Breast epithelium (tissue), 4 donors: ENCODE measurements around the gene MICAL3. TPM values are rescaled to one million over a fixed set of nuclear protein-coding genes. Genes with fewer than 3 reads are reported as not detected.
"Not testable (repeated sequence)": the region's sequence is repeated elsewhere in the genome, so short reads cannot be mapped to it uniquely, and the experiment has no call there.

Source experiments
- DNase-seq, 2 donors: peaks; one replicate each; pipeline ENCODE4 v3.0.0-alpha.2; 2019; ENCODE audit warnings: low spot score in 2 of 2
- H3K27ac ChIP-seq, 2 donors: fragments of 200-600 bp; sonication (generic) in 1 of 2; one replicate each; pipeline ENCODE4 v1.5.1; 2016 to 2019; ENCODE audit warnings: mild to moderate bottlenecking in 1 of 2
- H3K27me3 ChIP-seq, 2 donors: fragments of 200-600 bp; sonication (generic) in 1 of 2; one replicate each; pipeline versions ENCODE4 v1.5.1 to v1.6.0; 2017 to 2019; ENCODE audit warnings: control low read depth in 1 of 2, mild to moderate bottlenecking in 1 of 2
- H3K36me3 ChIP-seq: fragments of 200-600 bp; one replicate; pipeline ENCODE4 v1.5.1; 2019
- H3K4me1 ChIP-seq, 2 donors: fragments of 200-600 bp; sonication (generic); one replicate each; pipeline ENCODE4 v1.5.1; 2016 to 2019; ENCODE audit warnings: control low read depth in 1 of 2
- H3K4me3 ChIP-seq, 3 donors: fragments of 200-600 bp; sonication (generic); 1 replicate in 2 of 3; 2 replicates in 1 of 3; pipeline ENCODE4 v1.5.1; 2016 to 2019; ENCODE audit warnings: mild to moderate bottlenecking in 3 of 3, moderate library complexity in 2 of 3
- H3K9me3 ChIP-seq, 2 donors: fragments of 200-600 bp; sonication (generic) in 1 of 2; one replicate each; pipeline ENCODE4 v1.5.1; 2016 to 2019; ENCODE audit warnings: control low read depth in 1 of 2
- CTCF ChIP-seq, 3 donors: fragments of 450-650 bp; IDR thresholded peaks; one replicate each; pipeline ENCODE4 v1.5.1; 2016 to 2017; ENCODE audit warnings: antibody characterized with exemption in 3 of 3, mild to moderate bottlenecking in 3 of 3, moderate library complexity in 3 of 3
- POLR2A ChIP-seq: fragments of 450-650 bp; IDR thresholded peaks from one replicate; pipeline ENCODE4 v1.6.1; 2016; ENCODE audit warnings: antibody characterized with exemption, mild to moderate bottlenecking, moderate library complexity
- POLR2AphosphoS5 ChIP-seq, 3 donors: sonication (generic); formaldehyde crosslinking; IDR thresholded peaks; one replicate each; pipeline ENCODE4 v1.6.1; 2017; ENCODE audit warnings: antibody characterized with exemption in 3 of 3
- intact Hi-C: fragments of 100-400 bp; cut with DNase I; formaldehyde crosslinking; loops from one replicate; pipeline ENCODE4 v1.15.1; 2023; ENCODE audit warnings: low total_unique reads
- total RNA-seq, 3 donors: library from RNA; depleted of rRNA; stranded (reverse); fragments of >200 nt; gene quantifications; one replicate each; pipeline ENCODE4 v1.1.0, GENCODE V29; 2016

MICAL3 gene
- total RNA-seq, 3 donors from 2014 or later = 19.5 to 42.3 (median 34.8) TPM

DNA sequence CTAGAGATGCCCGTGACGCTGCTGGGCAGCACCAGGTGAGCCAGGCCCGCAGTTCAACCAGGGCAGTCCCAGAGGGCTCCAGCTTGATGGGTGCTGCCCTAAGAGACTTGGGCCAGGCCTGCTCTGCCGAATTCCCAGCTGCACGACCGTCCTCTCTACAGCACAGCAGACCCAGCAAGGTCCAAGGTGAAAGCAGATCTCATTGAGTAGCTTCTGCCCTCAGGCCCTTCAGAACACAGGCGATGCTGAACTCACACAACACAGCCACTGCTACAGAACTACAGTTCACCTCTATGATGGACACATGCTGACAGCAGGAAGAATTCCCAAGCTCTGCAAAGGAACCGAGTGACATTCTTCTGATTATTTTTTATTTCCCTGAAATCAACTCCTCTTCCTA lies 81.6 kb downstream of the MICAL3 start:
- intact Hi-C loops = no loop called here
- TF ChIP-seq POLR2AphosphoS5 (IDR thresholded peaks at IDR 0.05) (no peak), POLR2A (no peak), CTCF (IDR thresholded peaks at IDR 0.05) (no peak)
- Histone ChIP-seq H3K9me3 (no peaks in the 10 kb centered on the region), H3K27ac (no peak overlapping the region), H3K36me3 (no peaks in the 10 kb centered on the region), H3K4me1 (peaks cover 0 to 5% of the 10 kb centered on the region in 2 donors), H3K27me3 (no peaks in the 10 kb centered on the region), H3K4me3 (no peak overlapping the region)
- DNase-seq = no peak

DNA sequence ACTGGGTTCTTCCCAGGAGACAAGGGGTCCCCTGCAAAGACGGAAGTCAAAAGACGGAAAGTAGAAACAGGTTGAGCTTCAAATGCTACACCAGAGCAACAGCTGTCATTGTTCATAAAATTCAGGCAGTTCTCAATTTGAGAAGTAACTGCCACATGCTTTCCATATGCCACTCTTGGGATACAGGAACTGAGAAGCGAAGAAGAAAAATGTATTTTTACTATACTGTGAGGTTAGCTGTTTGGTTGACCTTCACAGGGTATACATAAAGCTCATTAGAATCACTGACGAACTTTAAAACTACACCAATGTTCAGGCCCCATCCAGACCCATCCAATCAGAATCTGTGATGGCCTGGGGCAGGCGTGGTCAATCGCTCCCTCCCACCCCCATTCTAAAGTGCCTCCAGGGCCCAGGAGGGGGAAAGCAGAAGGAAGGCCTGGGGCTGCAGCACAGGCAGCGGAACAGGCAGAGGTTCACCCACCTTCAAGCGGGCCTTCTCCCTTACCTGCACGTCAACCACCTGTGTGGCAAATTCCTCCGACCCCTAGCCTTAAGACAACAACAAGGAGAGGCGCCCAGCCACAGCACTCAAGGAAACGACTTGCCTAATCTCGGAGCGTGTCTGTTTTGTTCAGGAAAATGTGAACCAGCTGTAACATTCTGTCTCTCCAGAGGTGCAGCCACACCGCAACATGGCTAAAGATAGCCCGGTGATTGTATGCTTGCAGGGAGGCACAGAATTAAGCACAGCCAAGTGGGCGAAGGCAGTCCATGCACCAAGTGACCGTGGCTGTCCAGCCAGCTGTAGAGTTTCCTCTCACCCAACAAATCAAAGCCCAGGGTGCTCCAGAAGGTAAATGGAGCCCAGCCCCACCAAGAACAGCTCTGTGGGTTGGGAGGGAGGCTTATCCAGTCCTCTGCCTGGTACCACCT lies 82.6 kb downstream of the MICAL3 start:
- TF ChIP-seq POLR2A (no peak), CTCF (IDR thresholded peaks at IDR 0.05) (no peak), POLR2AphosphoS5 (IDR thresholded peaks at IDR 0.05) (no peak)
- Histone ChIP-seq H3K36me3 (no peaks in the 10 kb centered on the region), H3K27ac (no peak overlapping the region), H3K4me3 (no peak overlapping the region), H3K4me1 (peaks cover 0 to 5% of the 10 kb centered on the region in 2 donors), H3K27me3 (no peaks in the 10 kb centered on the region), H3K9me3 (no peaks in the 10 kb centered on the region)
- no peak for DNase-seq
- intact Hi-C loops = no loop called here

DNA sequence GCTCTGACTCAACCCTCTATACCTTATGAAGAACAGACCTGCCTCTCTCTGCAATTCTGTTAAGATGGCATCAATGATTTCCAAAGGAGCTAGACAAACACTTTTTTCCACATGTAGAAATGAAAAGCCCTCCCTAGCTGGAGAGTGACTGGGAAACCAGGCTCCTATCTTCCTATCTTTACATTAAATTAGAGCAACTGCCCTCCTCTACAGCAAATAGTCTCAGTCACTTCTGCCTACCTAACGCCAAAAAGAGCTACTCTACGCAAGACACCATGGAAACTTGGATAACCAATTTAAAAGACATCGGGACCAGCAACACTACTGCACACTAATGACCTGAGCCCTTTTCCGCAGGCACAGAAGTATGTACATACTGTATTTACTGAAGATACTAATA lies 84.8 kb downstream of the MICAL3 start:
- no peak for DNase-seq
- Histone ChIP-seq H3K27ac (no peak overlapping the region), H3K9me3 (no peaks in the 10 kb centered on the region), H3K4me3 (no peak overlapping the region), H3K27me3 (no peaks in the 10 kb centered on the region), H3K36me3 (no peaks in the 10 kb centered on the region), H3K4me1 (no peaks in the 10 kb centered on the region)
- TF ChIP-seq POLR2A (no peak), CTCF (IDR thresholded peaks at IDR 0.05) (no peak), POLR2AphosphoS5 (IDR thresholded peaks at IDR 0.05) (no peak)
- intact Hi-C loops = no loop called here

DNA sequence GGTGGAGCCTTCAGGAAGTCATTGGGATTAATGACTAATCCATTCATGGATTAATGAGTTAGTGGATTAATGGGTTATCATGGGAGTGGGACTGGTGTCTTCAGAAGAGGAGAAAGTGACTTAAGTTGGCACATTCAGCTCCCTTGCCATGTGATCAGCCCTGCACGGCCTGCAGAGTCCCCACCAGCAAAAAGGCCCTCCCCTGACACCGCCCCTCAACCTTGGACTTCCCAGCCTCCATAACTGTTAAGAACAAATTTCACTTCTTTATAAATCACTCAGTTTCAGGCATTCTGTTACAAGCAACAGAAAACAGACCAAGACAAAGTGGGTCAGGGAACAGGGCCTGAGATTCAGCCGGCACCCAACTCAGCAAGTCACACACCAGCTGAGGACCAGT lies 85.3 kb downstream of the MICAL3 start:
- Histone ChIP-seq H3K27me3 (no peaks in the 10 kb centered on the region), H3K4me3 (no peak overlapping the region), H3K36me3 (no peaks in the 10 kb centered on the region), H3K4me1 (no peaks in the 10 kb centered on the region), H3K9me3 (no peaks in the 10 kb centered on the region), H3K27ac (no peak overlapping the region)
- intact Hi-C loops = no loop called here
- DNase-seq = no peak
- TF ChIP-seq POLR2AphosphoS5 (IDR thresholded peaks at IDR 0.05) = no peak
- no peak for TF ChIP-seq POLR2A
- TF ChIP-seq CTCF (IDR thresholded peaks at IDR 0.05) = no peak

- intact Hi-C loops = no loop called here
- Histone ChIP-seq H3K36me3 (no peaks in the 10 kb centered on the region), H3K4me3 (no peak overlapping the region), H3K27me3 (no peaks in the 10 kb centered on the region), H3K9me3 (no peaks in the 10 kb centered on the region), H3K4me1 (no peaks in the 10 kb centered on the region), H3K27ac (no peak overlapping the region)
- TF ChIP-seq POLR2A (no peak), CTCF (IDR thresholded peaks at IDR 0.05) (no peak), POLR2AphosphoS5 (IDR thresholded peaks at IDR 0.05) (no peak)
- DNase-seq = no peak
These were observed 85.9 kb downstream of the MICAL3 start for GRCh38 chr22:17938484-17938924.

DNA sequence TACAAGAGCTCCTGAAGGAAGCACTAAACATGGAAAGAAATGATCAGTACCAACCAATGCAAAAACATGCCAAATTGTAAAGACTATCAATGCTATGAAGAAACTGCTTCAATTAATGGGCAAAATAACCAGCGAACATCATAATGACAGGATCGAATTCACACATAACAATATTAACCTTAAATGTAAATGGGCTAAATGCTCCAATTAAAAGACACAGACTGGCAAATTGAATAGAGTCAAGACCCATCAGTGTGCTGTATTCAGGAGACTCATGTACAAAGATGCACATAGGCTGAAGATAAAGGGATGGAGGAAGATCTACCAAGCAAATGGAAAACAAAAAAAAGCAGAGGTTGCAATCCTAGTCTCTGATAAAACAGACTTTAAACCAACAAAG lies 91.9 kb downstream of the MICAL3 start:
- H3K36me3 ChIP-seq, intact Hi-C loops, H3K4me1 ChIP-seq, H3K27me3 ChIP-seq, H3K9me3 ChIP-seq, H3K4me3 ChIP-seq, H3K27ac ChIP-seq, DNase-seq: not testable (repeated sequence)
